ENCODE measurements around the gene ST7.
"Not testable (repeated sequence)": the region's sequence is repeated elsewhere in the genome, so short reads cannot be mapped to it uniquely, and the experiment has no call there.

Gene ST7

DNA sequence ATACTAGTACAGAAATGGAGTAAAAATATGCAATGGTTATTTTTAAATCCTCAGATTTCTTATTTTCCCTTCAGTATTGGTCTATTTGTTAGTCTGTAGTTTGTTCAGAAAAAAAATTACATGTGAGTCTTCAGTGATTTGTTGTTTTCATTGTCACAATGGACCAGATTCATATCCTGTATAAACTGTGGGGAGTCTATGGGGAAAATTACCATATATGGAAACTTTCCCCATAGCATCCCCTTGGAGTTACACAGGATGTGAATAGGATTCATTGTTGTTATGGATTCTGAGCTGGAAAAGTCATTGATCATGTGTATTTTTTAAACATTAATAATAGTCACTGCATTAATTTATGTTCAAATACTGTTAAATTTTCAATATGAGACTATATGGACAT, 72.6 kb downstream of the ST7 start:
- TF ChIP-seq, protein P1, sequence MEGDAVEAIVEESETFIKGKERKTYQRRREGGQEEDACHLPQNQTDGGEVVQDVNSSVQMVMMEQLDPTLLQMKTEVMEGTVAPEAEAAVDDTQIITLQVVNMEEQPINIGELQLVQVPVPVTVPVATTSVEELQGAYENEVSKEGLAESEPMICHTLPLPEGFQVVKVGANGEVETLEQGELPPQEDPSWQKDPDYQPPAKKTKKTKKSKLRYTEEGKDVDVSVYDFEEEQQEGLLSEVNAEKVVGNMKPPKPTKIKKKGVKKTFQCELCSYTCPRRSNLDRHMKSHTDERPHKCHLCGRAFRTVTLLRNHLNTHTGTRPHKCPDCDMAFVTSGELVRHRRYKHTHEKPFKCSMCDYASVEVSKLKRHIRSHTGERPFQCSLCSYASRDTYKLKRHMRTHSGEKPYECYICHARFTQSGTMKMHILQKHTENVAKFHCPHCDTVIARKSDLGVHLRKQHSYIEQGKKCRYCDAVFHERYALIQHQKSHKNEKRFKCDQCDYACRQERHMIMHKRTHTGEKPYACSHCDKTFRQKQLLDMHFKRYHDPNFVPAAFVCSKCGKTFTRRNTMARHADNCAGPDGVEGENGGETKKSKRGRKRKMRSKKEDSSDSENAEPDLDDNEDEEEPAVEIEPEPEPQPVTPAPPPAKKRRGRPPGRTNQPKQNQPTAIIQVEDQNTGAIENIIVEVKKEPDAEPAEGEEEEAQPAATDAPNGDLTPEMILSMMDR (IDR thresholded peaks at IDR 0.05; ENCODE audit: low read depth, low read length), result no peak
- H3K4me3 ChIP-seq (ENCODE audit: low read depth, low read length), result no peak overlapping the region
- peaks cover 4% of the 10 kb centered on the region; the same call in 1 of the 2 replicates for H3K9me3 ChIP-seq
- DNase-seq, result no peak
- H3K4me1 ChIP-seq, result peaks cover 22% of the 10 kb centered on the region
- no peaks in the 10 kb centered on the region for H3K27me3 ChIP-seq
- 0 out of 2 replicates have a peak, but pooled peaks cover 5% of the 10 kb centered on the region for H3K36me3 ChIP-seq

DNA sequence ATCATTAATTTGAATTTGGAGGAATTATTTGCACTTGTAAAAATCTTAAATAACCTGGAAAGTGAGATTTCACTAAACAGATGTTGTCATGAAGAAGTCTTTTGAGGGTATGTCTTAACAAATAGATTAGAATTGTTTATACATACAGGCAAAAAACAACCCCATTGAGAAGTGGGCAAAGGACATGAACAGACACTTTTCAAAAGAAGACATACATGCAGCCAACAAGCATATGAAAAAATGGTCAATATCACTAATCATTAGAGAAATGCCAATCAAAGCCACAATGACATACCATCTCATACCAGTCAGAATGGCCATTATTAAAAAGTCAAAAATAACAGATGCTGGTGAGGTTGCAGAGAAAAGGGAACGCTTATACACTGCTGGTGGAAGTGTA, 77.0 kb downstream of the ST7 start:
- not testable (repeated sequence) for H3K27me3 ChIP-seq; H3K4me1 ChIP-seq; DNase-seq; H3K9me3 ChIP-seq; H3K36me3 ChIP-seq; H3K4me3 ChIP-seq (ENCODE audit: low read depth, low read length)

DNA sequence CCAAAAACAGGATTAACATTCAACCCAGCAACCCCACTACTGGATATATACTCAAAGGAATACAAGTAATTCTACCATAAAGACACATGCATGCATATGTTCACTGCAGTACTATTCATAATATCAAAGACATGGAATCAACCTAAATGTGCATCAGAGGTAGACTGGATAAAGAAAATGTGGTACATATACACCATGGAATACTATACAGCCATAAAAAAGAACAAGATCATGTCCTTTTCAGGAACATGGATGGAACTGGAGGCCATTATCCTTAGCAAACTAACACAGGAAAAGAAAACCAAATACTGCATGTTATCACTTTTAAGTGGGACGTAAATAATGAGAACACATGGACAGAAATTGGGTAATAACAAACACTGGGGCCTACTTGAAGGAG, 77.5 kb downstream of the ST7 start:
- H3K9me3 ChIP-seq; H3K4me3 ChIP-seq (ENCODE audit: low read depth, low read length); H3K36me3 ChIP-seq; H3K4me1 ChIP-seq; DNase-seq; H3K27me3 ChIP-seq: not testable (repeated sequence)

DNA sequence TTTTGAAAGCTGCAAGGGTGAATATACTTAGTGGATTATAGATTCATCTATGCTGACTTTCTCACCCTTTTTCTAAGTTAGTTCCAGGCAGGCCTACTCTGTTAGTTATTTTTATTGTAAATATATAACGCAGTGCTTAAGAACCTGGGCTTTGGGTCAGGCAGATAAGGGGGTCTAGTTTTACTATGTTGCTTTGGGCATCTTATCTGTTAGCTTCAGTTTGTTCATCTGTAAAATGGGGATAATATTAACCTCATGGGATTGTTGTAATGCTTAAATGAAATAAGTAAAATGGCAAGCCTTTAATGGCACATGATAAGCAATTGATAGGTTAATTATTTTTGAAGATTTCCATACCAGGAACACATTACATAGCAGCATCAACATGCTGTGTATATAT, 79.5 kb downstream of the ST7 start:
- no peak for DNase-seq
- H3K27me3 ChIP-seq, result no peaks in the 10 kb centered on the region

DNA sequence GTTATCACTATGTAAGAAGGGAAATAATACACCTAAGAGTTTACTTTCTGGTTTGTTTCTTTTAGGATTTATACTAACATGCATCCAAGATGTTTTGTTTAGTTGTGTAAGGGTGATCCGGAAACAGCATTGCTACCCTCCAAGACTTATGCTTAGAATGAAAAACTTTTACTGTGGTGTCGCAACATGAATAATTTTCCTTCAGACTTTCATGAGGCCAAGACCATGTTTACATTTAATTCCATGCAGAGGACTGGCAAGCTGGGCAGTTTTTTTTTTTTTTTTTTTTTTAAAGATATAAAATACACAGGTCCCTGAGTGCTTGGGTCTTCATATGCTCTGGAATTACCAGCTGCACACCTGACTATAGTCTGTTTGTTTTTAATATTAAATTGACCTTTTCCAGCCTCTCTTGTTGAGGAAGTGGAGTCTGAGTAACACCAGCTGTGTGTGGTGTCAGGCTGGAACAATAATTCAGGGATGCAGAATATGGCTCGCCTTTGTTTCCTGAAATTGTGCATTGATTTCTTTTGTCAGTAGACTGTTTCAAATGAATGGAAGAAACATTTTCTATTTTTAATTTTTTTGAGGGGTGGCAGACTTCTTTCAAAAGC, 81.7 kb downstream of the ST7 start:
- TF ChIP-seq, protein P1 (IDR thresholded peaks at IDR 0.05; ENCODE audit: low read depth, low read length), result no peak
- Histone ChIP-seq H3K27me3 (no peaks in the 10 kb centered on the region), H3K4me1 (no peaks in the 10 kb centered on the region; the same call in 1 of the 2 replicates), H3K36me3 (0 out of 2 replicates have a peak, but pooled peaks cover 5% of the 10 kb centered on the region), H3K9me3 (peaks cover 4% of the 10 kb centered on the region; the same call in 1 of the 2 replicates), H3K4me3 (ENCODE audit: low read depth, low read length) (no peak overlapping the region)
- DNase-seq, result no peak

More for the DNA sequence above, 79.5 kb downstream of the ST7 start:
- Histone ChIP-seq H3K36me3 (0 out of 2 replicates have a peak, but pooled peaks cover 5% of the 10 kb centered on the region), H3K9me3 (peaks cover 4% of the 10 kb centered on the region; the same call in 1 of the 2 replicates), H3K4me1 (no peaks in the 10 kb centered on the region; the same call in 1 of the 2 replicates), H3K4me3 (ENCODE audit: low read depth, low read length) (no peak overlapping the region)
- TF ChIP-seq, protein P1 (IDR thresholded peaks at IDR 0.05; ENCODE audit: low read depth, low read length), result no peak

DNA sequence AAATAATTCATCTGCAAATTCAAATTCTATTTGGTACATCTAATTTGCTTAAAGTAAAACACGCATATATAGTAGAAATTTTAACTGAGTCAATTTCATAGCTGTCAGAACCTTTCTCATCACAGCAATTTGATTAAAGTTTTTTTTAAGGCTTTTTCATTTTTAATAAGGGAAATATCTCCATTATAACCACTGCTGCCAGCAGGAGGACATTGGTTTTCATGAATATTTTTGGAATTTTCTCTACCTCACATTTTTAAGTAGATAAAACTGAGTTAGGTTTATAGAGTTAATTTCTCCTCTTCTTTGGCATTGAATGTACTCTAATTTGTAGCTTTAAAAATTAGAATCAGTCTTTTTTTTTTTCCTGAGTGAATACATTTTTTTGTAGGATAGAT, 82.2 kb downstream of the ST7 start:
- H3K4me3 ChIP-seq (ENCODE audit: low read depth, low read length), result no peak overlapping the region
- H3K9me3 ChIP-seq, result peaks cover 3% of the 10 kb centered on the region; the same call in 1 of the 2 replicates
- H3K4me1 ChIP-seq, result no peaks in the 10 kb centered on the region; the same call in 1 of the 2 replicates
- TF ChIP-seq, protein P1 (IDR thresholded peaks at IDR 0.05; ENCODE audit: low read depth, low read length), result no peak
- H3K27me3 ChIP-seq, result no peaks in the 10 kb centered on the region
- no peak for DNase-seq
- 0 out of 2 replicates have a peak, but pooled peaks cover 3% of the 10 kb centered on the region for H3K36me3 ChIP-seq

DNA sequence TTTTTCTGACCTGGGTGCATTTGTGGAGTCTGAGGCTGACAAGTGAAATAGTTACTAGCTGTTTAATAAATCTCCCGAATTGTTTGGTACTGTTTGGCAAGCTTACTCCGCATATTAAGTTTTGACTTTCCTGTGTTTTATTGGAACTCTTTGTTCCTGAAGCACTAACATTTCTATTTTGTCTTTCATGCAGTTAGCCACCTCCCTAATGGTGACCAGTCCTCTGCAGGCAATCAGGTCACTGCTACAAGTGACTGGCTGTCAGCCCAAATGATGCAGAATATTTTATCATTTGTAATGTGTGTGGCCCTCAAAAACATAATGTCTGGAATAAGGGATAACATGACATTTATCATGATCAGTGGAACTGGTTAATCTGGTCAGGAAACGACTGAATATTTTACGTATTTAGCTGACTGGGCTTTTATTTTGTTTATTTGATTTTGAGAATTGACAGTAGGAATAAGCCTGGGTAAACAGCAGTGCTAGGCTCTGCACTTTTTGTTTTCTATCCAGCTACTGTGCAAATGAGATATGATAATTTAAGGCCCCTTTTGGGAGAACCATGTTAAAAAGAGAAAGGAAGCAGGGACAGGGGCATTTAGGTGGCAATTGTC, 82.9 kb downstream of the ST7 start:
- TF ChIP-seq, protein P1 (IDR thresholded peaks at IDR 0.05; ENCODE audit: low read depth, low read length), result no peak
- DNase-seq, result no peak

More for the DNA sequence above, 82.9 kb downstream of the ST7 start:
- Histone ChIP-seq H3K27me3 (no peaks in the 10 kb centered on the region), H3K36me3 (no peaks in the 10 kb centered on the region), H3K9me3 (no peaks in the 10 kb centered on the region), H3K4me3 (ENCODE audit: low read depth, low read length) (no peak overlapping the region), H3K4me1 (no peaks in the 10 kb centered on the region; the same call in 1 of the 2 replicates)

All from BE2C (cell line).